WTC11 (cell line): ENCODE data around the gene SLC25A30. TPM values are rescaled to one million over a fixed set of nuclear protein-coding genes. Genes with fewer than 3 reads are reported as not detected.
"Not testable (repeated sequence)": the region's sequence is repeated elsewhere in the genome, so short reads cannot be mapped to it uniquely, and the experiment has no call there.

Experiments
- ATAC-seq: fragments of 200-7000 bp; cut with Tn5 transposase; 2 replicates; pipeline ENCODE4 v1.10.0; 2021; ENCODE audit warnings: mild to moderate bottlenecking, moderate library complexity
- CTCF ChIA-PET: fragments of 300-600 bp; sonication (Branson Sonifier 250); formaldehyde crosslinking; loops from one replicate; lab custom pipeline; 2021; ENCODE audit warnings: antibody characterized with exemption; lab: Charles Lee
- POLR2A ChIA-PET: fragments of 350-600 bp; sonication (Branson Sonifier 250); formaldehyde crosslinking; loops from one replicate; lab custom pipeline; 2021; ENCODE audit warnings: antibody characterized with exemption; lab: Charles Lee
- DNase-seq: peaks from one replicate; pipeline ENCODE4 v3.0.0; 2021; ENCODE audit warnings: low spot score
- H3K27ac Mint-ChIP-seq: 2 replicates; pipeline ENCODE4 v1.8.0; 2021; ENCODE audit warnings: mixed read lengths
- H3K27me3 Mint-ChIP-seq: 2 replicates; pipeline ENCODE4 v1.8.0; 2021; ENCODE audit warnings: low read depth, mild to moderate bottlenecking, moderate library complexity, mixed read lengths
- H3K36me3 Mint-ChIP-seq: 2 replicates; pipeline ENCODE4 v1.8.0; 2021; ENCODE audit warnings: mixed read lengths
- H3K4me1 Mint-ChIP-seq: 2 replicates; pipeline ENCODE4 v1.8.0; 2022; ENCODE audit warnings: mixed read lengths
- H3K4me3 Mint-ChIP-seq: 2 replicates; pipeline ENCODE4 v1.8.0; 2021; ENCODE audit warnings: mild to moderate bottlenecking, moderate library complexity, mixed read lengths
- H3K9me3 Mint-ChIP-seq: 2 replicates; pipeline ENCODE4 v1.8.0; 2021; ENCODE audit warnings: mixed read lengths
- E2F1 ChIP-seq: sonication (generic); formaldehyde crosslinking; IDR thresholded peaks from 2 replicates; pipeline ENCODE4 v1.8.0; 2022; ENCODE audit warnings: mild to moderate bottlenecking, missing genetic modification reagents
- E2F4 ChIP-seq: sonication (generic); formaldehyde crosslinking; IDR thresholded peaks from 2 replicates; pipeline ENCODE4 v1.8.1; 2022; ENCODE audit warnings: low read depth, mild to moderate bottlenecking, moderate library complexity, missing genetic modification reagents, borderline replicate concordance
- ELF4 ChIP-seq: sonication (generic); formaldehyde crosslinking; IDR thresholded peaks from 2 replicates; pipeline ENCODE4 v1.8.1; 2022; ENCODE audit warnings: low read depth, mild to moderate bottlenecking, moderate library complexity, missing genetic modification reagents
- GRHL2 ChIP-seq: fragments of 250-450 bp; sonication (Bioruptor Pico); IDR thresholded peaks from 2 replicates; pipeline ENCODE4 v1.8.0; 2022; ENCODE audit warnings: mild to moderate bottlenecking, moderate library complexity; ENCODE audit not compliant: insufficient replicate concordance, severe bottlenecking
- HMGA2 ChIP-seq: fragments of 250-450 bp; sonication (Bioruptor Pico); IDR thresholded peaks from 2 replicates; pipeline ENCODE4 v1.4.0; 2021; ENCODE audit warnings: mild to moderate bottlenecking, moderate library complexity
- IRF2 ChIP-seq: sonication (generic); formaldehyde crosslinking; IDR thresholded peaks from 2 replicates; pipeline ENCODE4 v1.8.0; 2022; ENCODE audit warnings: low read depth, missing genetic modification reagents, borderline replicate concordance
- NFE2L1 ChIP-seq: sonication (generic); formaldehyde crosslinking; IDR thresholded peaks from 2 replicates; pipeline ENCODE4 v1.8.1; 2023; ENCODE audit warnings: missing genetic modification reagents
- NR3C1 ChIP-seq: sonication (generic); formaldehyde crosslinking; conservative IDR thresholded peaks from 2 replicates; pipeline ENCODE4 v1.8.1; 2023; ENCODE audit warnings: low read depth, mild to moderate bottlenecking, missing genetic modification reagents
- RELA ChIP-seq: sonication (generic); formaldehyde crosslinking; IDR thresholded peaks from 2 replicates; pipeline ENCODE4 v1.8.1; 2022; ENCODE audit warnings: missing genetic modification reagents, mild to moderate bottlenecking, borderline replicate concordance
- SMAD3 ChIP-seq: sonication (generic); formaldehyde crosslinking; IDR thresholded peaks from 2 replicates; pipeline ENCODE4 v1.8.0; 2022; ENCODE audit warnings: missing genetic modification reagents, mild to moderate bottlenecking, borderline replicate concordance
- ZNF232 ChIP-seq: sonication (generic); formaldehyde crosslinking; IDR thresholded peaks from 2 replicates; pipeline ENCODE4 v1.8.0; 2022; ENCODE audit warnings: mild to moderate bottlenecking, missing genetic modification reagents
- ZNF423 ChIP-seq: fragments of 250-450 bp; sonication (Bioruptor Pico); IDR thresholded peaks from 2 replicates; pipeline ENCODE4 v2.1.2; 2022; ENCODE audit warnings: mild to moderate bottlenecking, moderate library complexity
- total RNA-seq: library from RNA; stranded (reverse); gene quantifications from 3 replicates; pipeline ENCODE4 v1.2.3, GENCODE V29; 2021
- TF ChIP-seq, protein P1 (sequence below): sonication (generic); formaldehyde crosslinking; conservative IDR thresholded peaks from 2 replicates; pipeline ENCODE4 v1.8.1; 2023; ENCODE audit warnings: mild to moderate bottlenecking, low read depth, missing genetic modification reagents, moderate library complexity
- TF ChIP-seq, protein P2 (sequence below): sonication (generic); formaldehyde crosslinking; IDR thresholded peaks from 2 replicates; pipeline ENCODE4 v1.8.0; 2022; ENCODE audit warnings: mild to moderate bottlenecking, missing genetic modification reagents
- TF ChIP-seq, protein P3 (sequence below): sonication (generic); formaldehyde crosslinking; IDR thresholded peaks from 2 replicates; pipeline ENCODE4 v1.8.1; 2023; ENCODE audit warnings: mild to moderate bottlenecking, missing genetic modification reagents, moderate library complexity

SLC25A30 gene
- total RNA-seq, 1 experiment from 2014 or later: 8.2 TPM

- TF ChIP-seq SMAD3 (CRISPR knock-in tag) (no peak), NR3C1 (CRISPR knock-in tag) (no peak)
- TF ChIP-seq, protein P1, sequence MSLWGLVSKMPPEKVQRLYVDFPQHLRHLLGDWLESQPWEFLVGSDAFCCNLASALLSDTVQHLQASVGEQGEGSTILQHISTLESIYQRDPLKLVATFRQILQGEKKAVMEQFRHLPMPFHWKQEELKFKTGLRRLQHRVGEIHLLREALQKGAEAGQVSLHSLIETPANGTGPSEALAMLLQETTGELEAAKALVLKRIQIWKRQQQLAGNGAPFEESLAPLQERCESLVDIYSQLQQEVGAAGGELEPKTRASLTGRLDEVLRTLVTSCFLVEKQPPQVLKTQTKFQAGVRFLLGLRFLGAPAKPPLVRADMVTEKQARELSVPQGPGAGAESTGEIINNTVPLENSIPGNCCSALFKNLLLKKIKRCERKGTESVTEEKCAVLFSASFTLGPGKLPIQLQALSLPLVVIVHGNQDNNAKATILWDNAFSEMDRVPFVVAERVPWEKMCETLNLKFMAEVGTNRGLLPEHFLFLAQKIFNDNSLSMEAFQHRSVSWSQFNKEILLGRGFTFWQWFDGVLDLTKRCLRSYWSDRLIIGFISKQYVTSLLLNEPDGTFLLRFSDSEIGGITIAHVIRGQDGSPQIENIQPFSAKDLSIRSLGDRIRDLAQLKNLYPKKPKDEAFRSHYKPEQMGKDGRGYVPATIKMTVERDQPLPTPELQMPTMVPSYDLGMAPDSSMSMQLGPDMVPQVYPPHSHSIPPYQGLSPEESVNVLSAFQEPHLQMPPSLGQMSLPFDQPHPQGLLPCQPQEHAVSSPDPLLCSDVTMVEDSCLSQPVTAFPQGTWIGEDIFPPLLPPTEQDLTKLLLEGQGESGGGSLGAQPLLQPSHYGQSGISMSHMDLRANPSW (CRISPR knock-in tag): no peak
- TF ChIP-seq, protein P2, sequence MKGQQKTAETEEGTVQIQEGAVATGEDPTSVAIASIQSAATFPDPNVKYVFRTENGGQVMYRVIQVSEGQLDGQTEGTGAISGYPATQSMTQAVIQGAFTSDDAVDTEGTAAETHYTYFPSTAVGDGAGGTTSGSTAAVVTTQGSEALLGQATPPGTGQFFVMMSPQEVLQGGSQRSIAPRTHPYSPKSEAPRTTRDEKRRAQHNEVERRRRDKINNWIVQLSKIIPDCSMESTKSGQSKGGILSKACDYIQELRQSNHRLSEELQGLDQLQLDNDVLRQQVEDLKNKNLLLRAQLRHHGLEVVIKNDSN: no peak
Measured at GRCh38 chr13:45433381-45433790, 15.2 kb upstream of the SLC25A30 start (continued).

- H3K9me3 Mint-ChIP-seq: no peaks in the 10 kb centered on the region
- no peak for DNase-seq
- H3K4me3 Mint-ChIP-seq: no peak overlapping the region
- peaks cover 5% of the 10 kb centered on the region; the same call in 1 of the 2 replicates for H3K4me1 Mint-ChIP-seq
- H3K27ac Mint-ChIP-seq: no peak overlapping the region
- CTCF ChIA-PET: no interaction called here
- H3K27me3 Mint-ChIP-seq: no peaks in the 10 kb centered on the region
- H3K36me3 Mint-ChIP-seq: no peaks in the 10 kb centered on the region
- ATAC-seq: no peak
- TF ChIP-seq, protein P1 (CRISPR knock-in tag): no peak
- POLR2A ChIA-PET: no interaction called here
Measured at GRCh38 chr13:45432737-45433380, 14.7 kb upstream of the SLC25A30 start.

GRCh38 chr13:45426056-45426841, 8.1 kb upstream of the SLC25A30 start:
- not testable (repeated sequence) for H3K27me3 Mint-ChIP-seq, H3K4me3 Mint-ChIP-seq, H3K4me1 Mint-ChIP-seq, H3K36me3 Mint-ChIP-seq, DNase-seq, H3K9me3 Mint-ChIP-seq, ATAC-seq, H3K27ac Mint-ChIP-seq
- CTCF ChIA-PET: interaction anchor here (0.6 to 1.0 kb wide), 2 partner anchors 11 to 32 kb away, joined by 3 to 4 read pairs; no protein-coding TSS in a partner anchor
- POLR2A ChIA-PET: interaction anchor here (0.6 kb wide), 1 partner anchor 169 kb away, joined by 3 read pairs; no protein-coding TSS in a partner anchor
- peak; percentile 73; the same call in 1 of the 2 replicates for TF ChIP-seq HMGA2 (CRISPR knock-in tag)

DNA sequence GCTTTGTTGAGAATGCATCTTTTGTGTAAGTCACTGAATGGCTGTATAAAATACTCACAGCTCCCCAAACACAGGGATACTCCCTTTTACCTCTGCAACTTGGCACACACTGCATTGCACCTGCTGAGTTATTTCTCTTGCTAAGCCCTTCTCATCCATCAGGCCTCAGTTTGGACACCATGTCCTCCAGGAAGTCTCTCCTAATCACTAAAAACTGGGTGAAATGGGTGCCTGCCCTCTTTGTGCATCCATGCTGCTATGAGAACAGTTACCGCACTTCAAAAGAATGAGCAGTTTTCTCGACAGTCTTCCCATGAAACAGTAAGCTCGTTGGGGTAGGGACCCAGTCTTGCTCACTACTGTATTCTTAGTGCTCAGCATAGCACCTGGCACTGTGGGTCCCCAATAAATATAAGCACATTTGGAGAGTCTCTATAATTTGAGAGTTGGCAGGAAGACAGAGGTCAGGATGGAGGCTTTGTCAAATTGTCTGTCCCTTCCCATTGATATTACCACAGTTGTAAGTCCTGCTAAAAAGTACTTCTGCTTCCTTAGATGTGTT, 4.6 kb upstream of the SLC25A30 start:
- H3K4me1 Mint-ChIP-seq: peaks cover 2% of the 10 kb centered on the region; the same call in 1 of the 2 replicates
- ChIA-PET POLR2A (no interaction called here), CTCF (interaction anchor here (1.3 kb wide), 1 partner anchor 29 kb away, joined by 12 read pairs; no protein-coding TSS in a partner anchor)
- H3K27me3 Mint-ChIP-seq: peaks cover 19% of the 10 kb centered on the region; the same call in 1 of the 2 replicates
- no peaks in the 10 kb centered on the region for H3K36me3 Mint-ChIP-seq
- H3K27ac Mint-ChIP-seq: no peak overlapping the region
- no peaks in the 10 kb centered on the region for H3K9me3 Mint-ChIP-seq
- DNase-seq: no peak
- no peak for ATAC-seq
- no peak overlapping the region for H3K4me3 Mint-ChIP-seq
- no peak for TF ChIP-seq E2F4 (CRISPR knock-in tag)
- TF ChIP-seq NFE2L1: no peak
- no peak for TF ChIP-seq GRHL2 (CRISPR knock-in tag)
- TF ChIP-seq ZNF423: no peak
- TF ChIP-seq, protein P3, sequence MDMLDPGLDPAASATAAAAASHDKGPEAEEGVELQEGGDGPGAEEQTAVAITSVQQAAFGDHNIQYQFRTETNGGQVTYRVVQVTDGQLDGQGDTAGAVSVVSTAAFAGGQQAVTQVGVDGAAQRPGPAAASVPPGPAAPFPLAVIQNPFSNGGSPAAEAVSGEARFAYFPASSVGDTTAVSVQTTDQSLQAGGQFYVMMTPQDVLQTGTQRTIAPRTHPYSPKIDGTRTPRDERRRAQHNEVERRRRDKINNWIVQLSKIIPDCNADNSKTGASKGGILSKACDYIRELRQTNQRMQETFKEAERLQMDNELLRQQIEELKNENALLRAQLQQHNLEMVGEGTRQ (CRISPR knock-in tag): no peak
- TF ChIP-seq, protein P2: no peak
- TF ChIP-seq IRF2 (CRISPR knock-in tag): no peak
- TF ChIP-seq RELA (CRISPR knock-in tag): no peak
- no peak for TF ChIP-seq ZNF232 (CRISPR knock-in tag)
- TF ChIP-seq E2F1 (CRISPR knock-in tag): no peak
- no peak for TF ChIP-seq ELF4 (CRISPR knock-in tag)
